ENCODE results near the gene KCNK3.
"Not testable (repeated sequence)": the region's sequence is repeated elsewhere in the genome, so short reads cannot be mapped to it uniquely, and the experiment has no call there.

KCNK3 gene

DNA sequence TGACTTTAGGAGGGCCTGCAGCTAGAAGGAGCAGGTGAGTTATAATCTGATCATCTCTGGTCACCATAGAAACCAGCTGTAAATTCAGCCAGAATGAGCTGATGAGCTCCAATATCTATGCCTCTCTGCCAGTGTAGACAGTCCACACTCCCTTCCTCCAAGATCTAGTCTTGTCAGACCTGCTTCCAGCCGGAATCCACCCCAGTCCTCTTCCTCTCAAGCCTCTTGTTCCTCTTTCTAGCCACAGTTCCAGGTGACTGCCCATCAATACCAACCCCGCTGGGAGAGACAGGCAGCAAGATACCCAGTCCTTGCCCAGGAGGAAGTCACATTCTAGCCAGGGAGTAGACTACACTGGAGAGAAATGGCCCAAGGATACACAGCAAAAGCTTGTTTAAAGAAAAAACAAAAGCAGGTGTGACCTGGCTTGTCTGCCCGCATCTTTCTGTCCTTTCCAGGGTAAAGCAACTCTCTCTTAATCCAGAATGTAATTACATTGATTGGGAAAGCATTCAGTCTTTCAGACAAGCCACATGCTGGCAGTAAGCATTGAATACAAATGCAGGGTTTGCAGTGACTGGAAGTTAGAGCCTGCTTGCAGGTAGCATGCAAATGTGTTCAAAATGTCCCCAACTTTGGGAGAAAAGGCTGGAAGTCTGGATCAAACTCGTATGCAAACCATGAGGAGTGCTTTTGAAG is 62.6 kb downstream of the KCNK3 start:
- no peak for FAIRE-seq
- DNase-seq (ENCODE audit: low spot score), result no peak

DNA sequence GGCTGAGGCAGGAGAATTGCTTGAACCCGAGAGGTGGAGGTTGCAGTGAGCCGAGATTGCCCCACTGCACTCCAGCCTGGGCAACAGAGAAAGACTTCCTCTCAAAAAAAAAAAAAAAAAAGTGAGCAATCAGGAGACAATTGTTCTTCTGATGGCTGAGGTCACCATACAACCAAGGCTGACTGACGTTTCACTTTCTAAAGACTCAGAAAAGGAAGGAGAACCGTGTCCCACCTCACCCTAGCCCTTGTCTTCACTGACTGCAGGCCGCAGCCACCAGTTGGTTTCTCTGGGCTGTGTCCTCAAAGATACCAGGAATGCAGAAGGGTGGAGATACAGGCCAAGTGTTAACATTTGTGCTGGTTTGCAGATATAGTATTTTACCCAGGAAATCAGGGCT is 63.8 kb downstream of the KCNK3 start:
- FAIRE-seq (no peak), DNase-seq (ENCODE audit: low spot score) (no peak)

DNA sequence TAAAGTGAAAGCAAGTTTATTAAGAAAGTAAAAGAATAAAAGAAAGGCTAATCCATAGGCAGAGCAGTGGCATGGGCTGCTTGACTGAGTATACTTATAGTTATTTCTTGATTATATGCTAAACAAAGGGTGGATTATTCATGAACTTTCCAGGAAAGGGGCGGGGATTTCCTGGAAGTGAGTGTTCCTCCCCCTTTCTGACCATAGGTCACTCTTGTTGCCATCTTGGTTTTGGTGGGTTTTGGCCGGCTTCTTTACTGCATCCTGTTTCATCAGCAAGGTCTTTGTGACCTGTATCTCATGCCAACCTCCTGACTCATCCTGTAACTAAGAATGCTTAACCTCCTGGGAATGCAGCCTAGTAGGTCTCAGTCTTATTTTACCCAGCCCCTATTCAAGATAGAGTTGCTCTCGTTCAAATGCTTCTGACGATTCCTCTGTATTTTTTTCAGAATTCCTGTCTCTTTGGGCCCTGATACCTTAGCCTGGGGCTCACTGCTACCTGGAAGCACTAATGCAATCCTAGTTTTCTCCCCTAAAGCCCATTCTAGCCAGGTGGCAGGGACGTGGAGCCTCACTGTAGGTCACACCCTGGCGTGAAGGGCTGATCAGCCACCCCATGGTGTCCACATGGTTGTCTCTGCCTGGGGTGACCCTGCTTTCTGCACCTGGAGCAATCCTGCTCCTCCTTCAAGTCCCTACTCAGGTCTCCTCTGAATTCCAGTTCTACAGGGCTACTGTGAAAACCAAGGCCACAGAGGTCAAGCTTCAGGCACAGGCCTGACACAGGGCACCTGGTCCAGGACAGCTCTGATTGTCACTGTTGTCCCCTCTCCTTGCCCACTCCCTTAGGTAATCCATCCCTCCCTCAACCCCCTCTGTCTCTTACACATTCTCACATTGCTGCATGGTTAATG is 65.6 kb downstream of the KCNK3 start:
- FAIRE-seq (no peak), DNase-seq (ENCODE audit: low spot score) (peak; percentile 68)

DNA sequence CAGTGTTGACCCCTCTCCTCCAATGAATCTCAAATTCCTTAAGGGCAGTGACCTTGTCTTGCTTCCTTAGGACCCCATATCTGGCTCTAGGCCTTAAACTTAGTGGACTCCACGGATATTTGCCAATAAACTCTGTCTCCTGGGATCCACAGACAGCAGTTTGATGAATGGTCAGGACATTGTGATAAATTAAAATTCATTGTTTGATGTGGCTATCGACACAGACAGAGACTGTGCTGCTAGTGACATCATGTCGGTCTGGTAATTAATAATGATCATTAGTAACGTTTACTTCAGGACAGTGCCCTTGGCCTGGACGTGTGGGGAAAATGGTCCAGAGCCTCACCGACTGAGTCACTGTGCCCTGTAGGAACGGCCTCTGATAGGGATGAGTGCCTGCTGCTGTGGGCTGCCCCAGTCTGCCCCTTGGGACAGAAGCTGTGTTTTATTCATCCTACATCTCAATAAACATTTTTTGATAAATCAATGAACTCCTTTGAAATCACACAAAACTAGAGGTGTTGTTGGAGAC is 66.3 kb downstream of the KCNK3 start:
- DNase-seq (ENCODE audit: low spot score), result no peak
- FAIRE-seq, result no peak

DNA sequence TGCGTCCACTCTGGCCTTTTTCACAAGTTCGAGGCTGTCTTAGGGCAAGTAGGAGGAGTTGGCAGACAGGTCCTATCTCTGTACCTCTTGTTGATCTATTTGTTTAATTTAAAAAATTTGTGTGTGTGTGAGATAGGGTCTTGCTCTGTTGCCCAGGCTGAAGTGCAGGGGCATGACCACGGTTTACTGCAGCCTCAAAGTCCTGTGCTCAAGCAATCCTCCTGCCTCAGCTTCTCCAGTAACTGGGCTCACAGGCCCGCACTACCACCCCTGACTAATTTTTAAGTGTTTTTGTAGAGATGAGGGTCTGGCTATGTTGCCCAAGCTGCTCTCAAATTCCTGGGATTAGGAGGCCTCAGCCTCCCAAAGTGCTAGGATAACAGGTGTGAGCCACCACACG is 67.3 kb downstream of the KCNK3 start:
- DNase-seq (ENCODE audit: low spot score) (no peak), FAIRE-seq (no peak)

GRCh38 chr2:26760991-26761390 is 68.5 kb downstream of the KCNK3 start:
- FAIRE-seq; DNase-seq (ENCODE audit: low spot score): not testable (repeated sequence)

DNA sequence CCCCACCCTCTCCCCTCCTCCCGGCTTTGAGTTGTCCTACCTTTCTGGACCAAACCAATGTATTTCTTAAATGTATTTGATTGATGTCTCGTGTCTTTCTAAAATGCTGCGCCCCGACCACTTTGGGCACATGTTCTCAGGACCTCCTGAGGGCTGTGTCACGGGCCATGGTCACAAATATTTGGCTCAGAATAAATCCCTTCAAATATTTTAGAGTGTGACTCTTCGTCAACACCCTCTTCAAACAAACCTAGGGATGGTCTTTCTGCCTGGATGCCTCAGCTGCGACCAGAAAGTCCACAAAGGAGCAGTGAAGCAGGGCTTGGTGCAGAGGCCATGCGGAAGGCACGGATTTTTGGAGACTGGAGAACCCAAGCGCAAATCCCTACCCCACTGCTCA is 70.5 kb downstream of the KCNK3 start:
- FAIRE-seq, result no peak
- DNase-seq (ENCODE audit: low spot score), result no peak

GRCh38 chr2:26764078-26764887 is 71.8 kb downstream of the KCNK3 start, which contains the start of gene SLC35F6:
Gene SLC35F6 (plus strand): TSS chr2:26764284. CDS start chr2:26764350, 66 bp downstream.
- DNase-seq (ENCODE audit: low spot score), result peak; percentile 96
- no peak for FAIRE-seq

DNA sequence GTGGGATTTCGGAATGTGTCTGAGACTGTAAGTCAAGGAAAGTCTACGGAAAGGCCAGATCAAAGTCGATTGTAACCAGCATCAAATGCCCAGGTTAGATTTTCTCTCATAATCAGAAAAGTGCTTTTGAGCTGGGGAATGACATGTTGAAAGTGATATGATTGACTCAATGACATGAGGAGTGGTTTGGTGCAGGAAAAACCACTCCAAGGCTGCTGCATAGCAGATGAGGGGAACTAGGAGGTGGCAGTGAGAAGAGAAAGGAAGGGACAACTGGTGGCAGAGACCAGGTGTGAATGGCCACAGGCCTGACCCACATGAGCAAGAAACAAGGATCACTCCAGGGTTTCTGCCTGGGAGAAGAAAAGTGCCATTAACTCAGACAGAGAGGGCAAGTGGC is 72.4 kb downstream of the KCNK3 start:
- FAIRE-seq (no peak), DNase-seq (ENCODE audit: low spot score) (no peak)

GRCh38 chr2:26765475-26766200 is 73.1 kb downstream of the KCNK3 start:
- DNase-seq (ENCODE audit: low spot score) (no peak), FAIRE-seq (no peak)

- DNase-seq (ENCODE audit: low spot score), result no peak
- no peak for FAIRE-seq
Observed at GRCh38 chr2:26767129-26767528, 74.6 kb downstream of the KCNK3 start.

DNA sequence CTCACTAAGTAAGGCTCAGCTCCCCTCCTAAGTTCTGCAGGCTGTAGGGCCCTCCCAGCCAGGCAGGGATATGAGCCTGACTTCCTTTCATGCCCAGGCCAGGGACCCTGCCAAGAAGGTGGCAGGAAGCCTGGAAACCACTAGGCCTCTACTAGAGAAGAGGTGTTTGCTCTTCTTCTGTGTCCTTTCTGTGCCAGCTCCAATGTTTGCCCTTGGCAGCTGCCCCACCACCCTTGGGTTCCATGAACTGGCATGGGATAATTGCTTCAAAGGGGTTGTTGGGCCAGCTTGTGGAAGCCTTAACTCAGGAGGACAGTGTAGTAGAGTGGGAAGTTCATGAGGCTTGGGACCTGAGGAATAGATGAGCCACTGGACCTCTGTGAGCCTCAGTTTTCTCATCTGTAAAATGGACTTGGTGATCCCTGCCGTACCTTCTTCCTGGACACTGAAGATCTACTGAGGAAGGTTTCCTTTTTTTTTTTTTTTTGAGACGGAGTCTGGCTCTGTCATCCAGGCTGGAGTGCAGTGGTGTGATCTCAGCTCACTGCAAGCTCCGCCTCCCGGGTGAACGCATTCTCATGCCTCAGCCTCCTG is 75.5 kb downstream of the KCNK3 start:
- FAIRE-seq (no peak), DNase-seq (ENCODE audit: low spot score) (no peak)

GRCh38 chr2:26768759-26769088 is 76.2 kb downstream of the KCNK3 start:
- DNase-seq (ENCODE audit: low spot score) (no peak), FAIRE-seq (no peak)

DNA sequence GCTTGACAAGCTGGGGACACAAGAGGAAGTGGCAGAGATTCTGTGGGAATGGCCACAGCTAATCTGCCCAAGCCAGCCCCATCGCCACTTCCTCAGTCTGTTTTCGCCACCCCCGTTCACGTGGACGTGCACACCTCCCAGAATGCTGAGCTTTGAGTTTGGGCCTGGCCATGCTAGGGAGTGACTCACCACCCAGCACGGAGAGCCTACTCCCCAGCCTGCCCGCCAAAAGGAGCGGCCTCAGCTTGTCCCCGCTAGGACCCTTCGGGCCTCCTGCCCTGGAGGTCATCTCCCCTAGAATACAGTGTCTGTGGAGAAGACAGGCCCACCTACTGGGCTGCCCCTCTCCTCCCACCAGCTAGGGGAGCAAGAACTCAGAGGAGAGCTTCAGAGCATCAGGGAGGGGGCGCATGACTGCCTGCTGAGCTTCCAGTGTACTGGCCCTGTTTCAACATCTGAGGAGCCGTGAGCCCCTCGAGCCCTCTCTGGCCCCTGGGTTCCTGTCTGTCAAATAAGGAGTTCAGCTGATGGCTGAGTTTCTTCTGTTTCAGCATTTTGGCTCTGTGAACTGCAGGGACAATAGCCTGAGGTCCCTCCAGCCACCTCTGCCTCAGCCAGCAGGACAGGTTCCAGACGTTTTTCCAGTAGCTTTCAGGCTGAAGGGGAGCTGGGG is 76.7 kb downstream of the KCNK3 start:
- DNase-seq (ENCODE audit: low spot score), result peak; percentile 87
- no peak for FAIRE-seq

GRCh38 chr2:26770986-26771586 is 78.6 kb downstream of the KCNK3 start:
- FAIRE-seq, result no peak
- no peak for DNase-seq (ENCODE audit: low spot score)

DNA sequence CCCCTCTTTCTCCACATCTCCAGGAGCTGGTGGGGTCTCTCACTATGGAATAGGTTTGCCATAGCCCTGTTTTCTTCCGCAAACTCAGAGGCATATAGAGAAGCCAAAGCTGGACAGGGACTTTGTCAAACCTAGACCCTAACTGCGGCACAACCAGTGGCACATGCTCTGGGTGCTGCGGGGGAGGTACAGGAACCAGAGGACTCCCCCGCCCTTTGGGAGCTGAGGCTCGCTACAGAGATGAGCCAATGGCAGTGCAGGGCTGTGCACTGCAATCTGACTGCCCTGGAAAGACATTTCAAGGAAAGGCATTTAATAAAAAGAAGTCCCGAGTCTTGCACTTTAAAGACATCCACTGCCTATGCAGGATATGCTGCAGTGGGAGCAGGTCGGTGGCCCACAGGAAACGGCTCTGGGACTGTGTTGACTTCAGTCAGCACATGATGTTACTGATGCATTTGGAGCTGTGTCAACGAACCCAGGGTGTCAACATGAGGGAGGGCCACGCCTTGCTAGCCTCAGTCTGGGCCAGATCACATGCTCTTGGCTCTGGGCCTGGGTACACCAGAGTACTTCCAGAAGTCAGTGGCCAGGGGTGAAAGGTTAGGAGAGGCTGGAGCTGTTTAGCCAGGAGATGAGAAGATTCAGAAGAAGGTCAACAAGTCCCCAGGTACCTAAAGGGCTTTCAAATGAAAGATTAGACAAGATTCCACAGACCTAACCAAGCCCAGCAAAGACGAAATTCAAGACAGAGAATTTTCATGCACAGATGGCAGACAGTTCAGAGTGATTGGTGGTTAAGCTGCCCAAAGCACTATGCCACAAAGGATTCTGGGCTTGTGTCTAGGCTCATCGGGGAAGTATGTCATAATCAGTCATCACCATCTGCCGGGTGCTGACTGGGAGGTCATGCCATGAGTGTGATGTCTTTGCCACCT is 79.8 kb downstream of the KCNK3 start:
- no peak for FAIRE-seq

DNA sequence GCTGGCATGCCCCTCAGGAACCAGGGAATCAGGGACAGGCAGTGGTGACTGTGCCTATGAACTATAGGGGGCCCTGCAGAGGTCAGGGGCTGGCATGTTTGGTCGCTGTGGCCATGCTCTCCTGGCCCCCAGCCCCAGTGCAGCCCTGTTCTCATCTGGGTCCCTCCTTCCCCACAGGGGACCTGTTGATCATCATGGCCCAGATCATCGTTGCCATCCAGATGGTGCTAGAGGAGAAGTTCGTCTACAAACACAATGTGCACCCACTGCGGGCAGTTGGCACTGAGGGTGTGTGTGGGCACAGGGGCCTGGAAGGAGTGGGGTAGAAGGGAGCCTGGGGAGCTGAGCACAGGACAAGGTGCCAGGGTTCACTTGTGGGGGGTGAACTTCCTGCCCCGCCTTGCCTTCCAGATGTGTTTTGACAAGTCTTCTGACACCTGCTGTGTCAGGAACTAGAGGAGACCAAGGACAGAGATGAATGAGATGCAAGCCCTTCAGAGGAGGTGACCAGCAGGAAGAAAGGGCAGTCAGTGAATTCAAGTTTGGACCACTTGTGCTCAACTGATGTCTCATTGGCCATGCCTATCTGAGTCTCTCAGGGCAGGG is 83.8 kb downstream of the KCNK3 start:
- no peak for FAIRE-seq
- no peak for DNase-seq (ENCODE audit: low spot score)

More for the DNA sequence above, 79.8 kb downstream of the KCNK3 start:
- no peak for DNase-seq (ENCODE audit: low spot score)

DNA sequence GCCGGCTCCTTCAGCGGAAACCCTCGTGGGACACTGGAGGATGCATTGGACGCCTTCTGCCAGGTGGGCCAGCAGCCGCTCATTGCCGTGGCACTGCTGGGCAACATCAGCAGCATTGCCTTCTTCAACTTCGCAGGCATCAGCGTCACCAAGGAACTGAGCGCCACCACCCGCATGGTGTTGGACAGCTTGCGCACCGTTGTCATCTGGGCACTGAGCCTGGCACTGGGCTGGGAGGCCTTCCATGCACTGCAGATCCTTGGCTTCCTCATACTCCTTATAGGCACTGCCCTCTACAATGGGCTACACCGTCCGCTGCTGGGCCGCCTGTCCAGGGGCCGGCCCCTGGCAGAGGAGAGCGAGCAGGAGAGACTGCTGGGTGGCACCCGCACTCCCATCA is 85.6 kb downstream of the KCNK3 start:
- FAIRE-seq (no peak), DNase-seq (ENCODE audit: low spot score) (no peak)
